Measurements from ENCODE around the gene CHST11.

The CHST11 gene

GRCh38 chr12:104662908-104663307 lies 206.2 kb downstream of the CHST11 start:
- no peaks in the 10 kb centered on the region for H3K9me3 ChIP-seq (ENCODE audit: control insufficient read depth, insufficient read depth, low read length)
- H3K4me1 ChIP-seq (ENCODE audit: control insufficient read depth, low read length) = no peaks in the 10 kb centered on the region
- no peak for TF ChIP-seq CTCF (IDR thresholded peaks at IDR 0.05; ENCODE audit: low read depth, low read length, poor library complexity, severe bottlenecking)
- no peak for TF ChIP-seq EZH2phosphoT487 (IDR thresholded peaks at IDR 0.05; ENCODE audit: borderline replicate concordance, low read length)
- H3F3A ChIP-seq (ENCODE audit: control insufficient read depth, insufficient read depth) = no peaks in the 10 kb centered on the region
- no peaks in the 10 kb centered on the region for H3K79me2 ChIP-seq (ENCODE audit: control insufficient read depth, low read length)
- H3K9me2 ChIP-seq (replicated peaks; ENCODE audit: control insufficient read depth, low read length) = no peaks in the 10 kb centered on the region
- no peaks in the 10 kb centered on the region for H4K20me1 ChIP-seq (ENCODE audit: control insufficient read depth, insufficient read depth, low read depth, low read length)
- H3K36me3 ChIP-seq (ENCODE audit: control insufficient read depth, low read length) = no peaks in the 10 kb centered on the region
- no peak overlapping the region for H3K4me2 ChIP-seq (ENCODE audit: low read length)
- no peak overlapping the region for H3K4me3 ChIP-seq (ENCODE audit: low read length)
- H3K27ac ChIP-seq (ENCODE audit: low read depth, low read length) = no peak overlapping the region
- no peaks in the 10 kb centered on the region for H3K27me3 ChIP-seq (ENCODE audit: control insufficient read depth, low read length)

- no peaks in the 10 kb centered on the region for H3F3A ChIP-seq (ENCODE audit: control insufficient read depth, insufficient read depth)
- TF ChIP-seq CTCF (IDR thresholded peaks at IDR 0.05; ENCODE audit: low read depth, low read length, poor library complexity, severe bottlenecking) (no peak), EZH2phosphoT487 (IDR thresholded peaks at IDR 0.05; ENCODE audit: borderline replicate concordance, low read length) (no peak)
- no peaks in the 10 kb centered on the region for H3K79me2 ChIP-seq (ENCODE audit: control insufficient read depth, low read length)
- H3K4me2 ChIP-seq (ENCODE audit: low read length) = no peak overlapping the region
- H3K36me3 ChIP-seq (ENCODE audit: control insufficient read depth, low read length) = no peaks in the 10 kb centered on the region
- no peaks in the 10 kb centered on the region for H3K27me3 ChIP-seq (ENCODE audit: control insufficient read depth, low read length)
- H3K9me3 ChIP-seq (ENCODE audit: control insufficient read depth, insufficient read depth, low read length) = no peaks in the 10 kb centered on the region
- H3K4me3 ChIP-seq (ENCODE audit: low read length) = no peak overlapping the region
- H3K9me2 ChIP-seq (replicated peaks; ENCODE audit: control insufficient read depth, low read length) = no peaks in the 10 kb centered on the region
- H3K27ac ChIP-seq (ENCODE audit: low read depth, low read length) = no peak overlapping the region
- H3K4me1 ChIP-seq (ENCODE audit: control insufficient read depth, low read length) = peaks cover under 1% of the 10 kb centered on the region
- H4K20me1 ChIP-seq (ENCODE audit: control insufficient read depth, insufficient read depth, low read depth, low read length) = no peaks in the 10 kb centered on the region; the same call in 1 of the 2 replicates
Observed at GRCh38 chr12:104664351-104664750, 207.6 kb downstream of the CHST11 start.

DNA sequence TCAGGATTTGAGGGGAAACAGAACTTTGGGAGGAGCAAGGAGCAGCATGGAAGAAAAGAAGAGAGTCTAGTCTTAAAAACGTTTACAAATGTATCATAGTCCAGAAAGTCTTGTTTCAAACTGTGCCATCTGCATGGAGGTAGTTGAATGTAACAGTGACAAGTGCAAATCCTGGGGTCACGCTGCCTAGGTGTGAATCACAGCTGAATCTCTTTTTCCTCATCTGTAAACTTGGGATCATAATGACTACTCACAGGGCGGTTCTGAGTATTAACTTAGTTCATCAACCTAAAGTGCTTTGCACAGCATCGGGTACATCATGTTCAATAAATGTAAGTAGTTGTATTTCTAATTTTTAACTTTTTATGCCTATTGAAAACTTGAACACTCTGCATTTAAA lies 208.5 kb downstream of the CHST11 start:
- Histone ChIP-seq H3K9me3 (ENCODE audit: control insufficient read depth, insufficient read depth, low read length) (no peaks in the 10 kb centered on the region), H3K27me3 (ENCODE audit: control insufficient read depth, low read length) (no peaks in the 10 kb centered on the region), H3K4me3 (ENCODE audit: low read length) (no peak overlapping the region), H3K4me2 (ENCODE audit: low read length) (no peak overlapping the region), H3K9me2 (replicated peaks; ENCODE audit: control insufficient read depth, low read length) (no peaks in the 10 kb centered on the region), H3K27ac (ENCODE audit: low read depth, low read length) (no peak overlapping the region), H3K79me2 (ENCODE audit: control insufficient read depth, low read length) (no peaks in the 10 kb centered on the region), H4K20me1 (ENCODE audit: control insufficient read depth, insufficient read depth, low read depth, low read length) (no peaks in the 10 kb centered on the region; the same call in 1 of the 2 replicates), H3K4me1 (ENCODE audit: control insufficient read depth, low read length) (peaks cover 10% of the 10 kb centered on the region), H3F3A (ENCODE audit: control insufficient read depth, insufficient read depth) (no peaks in the 10 kb centered on the region), H3K36me3 (ENCODE audit: control insufficient read depth, low read length) (no peaks in the 10 kb centered on the region)
- no peak for TF ChIP-seq CTCF (IDR thresholded peaks at IDR 0.05; ENCODE audit: low read depth, low read length, poor library complexity, severe bottlenecking)

DNA sequence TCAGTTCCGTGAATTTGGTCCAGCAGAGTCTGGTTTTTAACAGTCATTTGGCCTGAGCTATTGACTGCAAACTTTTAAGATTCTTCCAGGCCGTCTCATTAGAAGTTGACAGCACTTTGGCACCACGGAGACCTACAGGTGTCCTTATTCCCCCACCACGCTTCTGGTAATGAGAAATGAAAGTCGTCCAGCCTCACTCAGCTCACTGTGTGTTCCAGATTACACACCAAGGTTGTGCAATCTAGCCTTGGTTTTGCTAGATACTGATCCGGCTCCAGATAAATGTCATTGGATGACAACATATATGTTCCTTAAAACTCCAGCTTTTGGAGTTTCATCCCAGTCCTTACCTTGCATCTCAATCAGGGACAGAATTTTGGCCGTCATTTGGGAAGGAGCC lies 210.4 kb downstream of the CHST11 start:
- Histone ChIP-seq H3K36me3 (ENCODE audit: control insufficient read depth, low read length) (no peaks in the 10 kb centered on the region), H3K79me2 (ENCODE audit: control insufficient read depth, low read length) (no peaks in the 10 kb centered on the region), H3F3A (ENCODE audit: control insufficient read depth, insufficient read depth) (no peaks in the 10 kb centered on the region), H3K27ac (ENCODE audit: low read depth, low read length) (no peak overlapping the region), H3K9me2 (replicated peaks; ENCODE audit: control insufficient read depth, low read length) (no peaks in the 10 kb centered on the region), H3K4me3 (ENCODE audit: low read length) (no peak overlapping the region), H3K9me3 (ENCODE audit: control insufficient read depth, insufficient read depth, low read length) (no peaks in the 10 kb centered on the region), H3K4me2 (ENCODE audit: low read length) (no peak overlapping the region), H4K20me1 (ENCODE audit: control insufficient read depth, insufficient read depth, low read depth, low read length) (no peaks in the 10 kb centered on the region; the same call in 1 of the 2 replicates), H3K4me1 (ENCODE audit: control insufficient read depth, low read length) (peaks cover 27% of the 10 kb centered on the region), H3K27me3 (ENCODE audit: control insufficient read depth, low read length) (no peaks in the 10 kb centered on the region)
- TF ChIP-seq CTCF (IDR thresholded peaks at IDR 0.05; ENCODE audit: low read depth, low read length, poor library complexity, severe bottlenecking) (no peak), EZH2phosphoT487 (IDR thresholded peaks at IDR 0.05; ENCODE audit: borderline replicate concordance, low read length) (no peak)

All from DOHH2 (cell line).